Uterus (tissue), 2 donors: ENCODE data around the gene LPP.

Experiments used
- POLR2A ChIP-seq, 2 donors: fragments of 450-650 bp; IDR thresholded peaks; one replicate each; pipeline ENCODE4 v1.6.1; 2016; ENCODE audit warnings: antibody characterized with exemption in 2 of 2, mild to moderate bottlenecking in 1 of 2, moderate library complexity in 1 of 2
- TF ChIP-seq, protein P1 (sequence below), 4 experiments: fragments of 200-600 bp in 2 of 4; fragments of 450-650 bp in 2 of 4; sonication (generic) in 2 of 4; IDR thresholded peaks; one replicate each; pipeline ENCODE4 v1.5.1; 2016 to 2019; ENCODE audit warnings: antibody characterized with exemption in 4 of 4, mild to moderate bottlenecking in 2 of 4, moderate library complexity in 1 of 4

DNA sequence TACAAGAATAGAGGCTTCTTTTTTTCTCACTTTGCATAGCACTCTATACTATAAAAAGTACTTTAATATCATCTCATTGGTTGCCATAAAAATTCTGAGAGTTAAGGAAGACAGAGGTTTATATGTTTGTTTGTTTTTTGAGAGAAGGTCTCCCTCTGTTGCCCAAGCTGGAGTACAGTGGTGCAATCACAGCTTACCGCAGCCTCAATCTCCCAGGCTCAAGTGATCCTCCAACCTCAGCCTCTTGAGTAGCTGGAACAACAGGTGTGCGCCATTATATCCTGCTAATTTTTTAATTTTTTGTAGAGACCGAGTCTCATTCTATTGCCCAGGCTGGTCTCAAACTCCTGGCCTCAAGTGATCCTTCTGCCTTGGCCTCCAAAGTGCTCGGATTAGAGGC lies 250.2 kb downstream of the LPP start:
- TF ChIP-seq, protein P1, sequence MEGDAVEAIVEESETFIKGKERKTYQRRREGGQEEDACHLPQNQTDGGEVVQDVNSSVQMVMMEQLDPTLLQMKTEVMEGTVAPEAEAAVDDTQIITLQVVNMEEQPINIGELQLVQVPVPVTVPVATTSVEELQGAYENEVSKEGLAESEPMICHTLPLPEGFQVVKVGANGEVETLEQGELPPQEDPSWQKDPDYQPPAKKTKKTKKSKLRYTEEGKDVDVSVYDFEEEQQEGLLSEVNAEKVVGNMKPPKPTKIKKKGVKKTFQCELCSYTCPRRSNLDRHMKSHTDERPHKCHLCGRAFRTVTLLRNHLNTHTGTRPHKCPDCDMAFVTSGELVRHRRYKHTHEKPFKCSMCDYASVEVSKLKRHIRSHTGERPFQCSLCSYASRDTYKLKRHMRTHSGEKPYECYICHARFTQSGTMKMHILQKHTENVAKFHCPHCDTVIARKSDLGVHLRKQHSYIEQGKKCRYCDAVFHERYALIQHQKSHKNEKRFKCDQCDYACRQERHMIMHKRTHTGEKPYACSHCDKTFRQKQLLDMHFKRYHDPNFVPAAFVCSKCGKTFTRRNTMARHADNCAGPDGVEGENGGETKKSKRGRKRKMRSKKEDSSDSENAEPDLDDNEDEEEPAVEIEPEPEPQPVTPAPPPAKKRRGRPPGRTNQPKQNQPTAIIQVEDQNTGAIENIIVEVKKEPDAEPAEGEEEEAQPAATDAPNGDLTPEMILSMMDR (IDR thresholded peaks at IDR 0.05), result no peak
- TF ChIP-seq POLR2A (IDR thresholded peaks at IDR 0.05), result no peak
